Endodermal cell (in vitro differentiated cells): ENCODE data around the gene DAB1. TPM values are rescaled to one million over a fixed set of nuclear protein-coding genes. Genes with fewer than 3 reads are reported as not detected.

Experiments
- DNase-seq: peaks from one replicate; pipeline ENCODE4 v3.0.0-alpha.2; 2017
- H3K27ac ChIP-seq: 2 replicates; pipeline ENCODE4 v1.5.1; 2013; ENCODE audit warnings: mild to moderate bottlenecking, low read depth, low read length, moderate library complexity
- H3K27me3 ChIP-seq: 2 replicates; pipeline ENCODE4 v1.6.1; 2013; ENCODE audit warnings: mild to moderate bottlenecking, low read length, moderate library complexity; ENCODE audit not compliant: insufficient read depth, control insufficient read depth, poor library complexity, severe bottlenecking
- H3K36me3 ChIP-seq: 2 replicates; pipeline ENCODE4 v1.7.0; 2013; ENCODE audit warnings: mild to moderate bottlenecking, low read length, moderate library complexity; ENCODE audit not compliant: control insufficient read depth, insufficient read depth
- H3K4me1 ChIP-seq: one replicate; pipeline ENCODE4 v1.7.0; 2013; ENCODE audit warnings: low read length; ENCODE audit not compliant: control insufficient read depth, insufficient read depth
- H3K4me3 ChIP-seq: 2 replicates; pipeline ENCODE4 v1.5.1; 2013; ENCODE audit warnings: mild to moderate bottlenecking, low read length, moderate library complexity
- H3K9ac ChIP-seq: 2 replicates; pipeline ENCODE4 v1.6.1; 2013; ENCODE audit warnings: mild to moderate bottlenecking, low read length, moderate library complexity; ENCODE audit not compliant: poor library complexity, severe bottlenecking; ENCODE audit errors: extremely low read depth
- H3K9me3 ChIP-seq: 2 replicates; pipeline ENCODE4 v1.6.1; 2013; ENCODE audit warnings: mild to moderate bottlenecking, low read length, moderate library complexity; ENCODE audit not compliant: control insufficient read depth
- H3K27ac Mint-ChIP-seq: 2 replicates; pipeline ENCODE4 v1.8.0; 2020; ENCODE audit warnings: mixed read lengths
- H3K27me3 Mint-ChIP-seq: 2 replicates; pipeline ENCODE4 v1.8.0; 2021; ENCODE audit warnings: mild to moderate bottlenecking, mixed read lengths; ENCODE audit not compliant: insufficient read depth
- H3K36me3 Mint-ChIP-seq: 2 replicates; pipeline ENCODE4 v1.8.0; 2020; ENCODE audit warnings: low read depth, mixed read lengths
- H3K4me1 Mint-ChIP-seq: 2 replicates; pipeline ENCODE4 v1.8.0; 2020; ENCODE audit warnings: mixed read lengths
- H3K4me3 Mint-ChIP-seq: 2 replicates; pipeline ENCODE4 v1.8.0; 2020; ENCODE audit warnings: mild to moderate bottlenecking, moderate library complexity, mixed read lengths
- H3K9me3 Mint-ChIP-seq: 2 replicates; pipeline ENCODE4 v1.8.0; 2020; ENCODE audit warnings: mild to moderate bottlenecking, mixed read lengths
- CTCF ChIP-seq: fragments of 200-600 bp; sonication (generic); conservative IDR thresholded peaks from 2 replicates; pipeline ENCODE4 v1.5.0; 2021; ENCODE audit warnings: antibody characterized with exemption, mild to moderate bottlenecking
- WGBS, 2 experiments: methylation state at CpG; one replicate each; pipeline versions ENCODE4 v1.1.5 to v1.1.7; 2013; ENCODE audit warnings: missing lambda C conversion rate in 2 of 2, mixed read lengths in 1 of 2; ENCODE audit not compliant: insufficient coverage in 1 of 2, insufficient read length in 1 of 2; 5-methylcytosine and 5-hydroxymethylcytosine counted together
- total RNA-seq, 2 donors: library from RNA; stranded (reverse); fragmentation: NEBNext Ultra II Directional in 1 of 2; extraction: Animal tissue kit (Norgen Biotek cat#: 25700) in 1 of 2; gene quantifications; 2 replicates in 1 of 2; 3 replicates in 1 of 2; pipeline ENCODE4 v1.2.1, GENCODE V29; 2021

The DAB1 gene
- total RNA-seq, 2 donors from 2014 or later = 32.0 to 36.2 TPM

GRCh38 chr1:57091642-57092041 is 332.2 kb downstream of the DAB1 start:
- no peak for DNase-seq
- H3K27ac Mint-ChIP-seq = no peak overlapping the region
- H3K9me3 ChIP-seq = no peaks in the 10 kb centered on the region
- peaks cover 31% of the 10 kb centered on the region for H3K4me1 ChIP-seq
- no peaks in the 10 kb centered on the region for H3K36me3 Mint-ChIP-seq
- H3K9me3 Mint-ChIP-seq = no peaks in the 10 kb centered on the region
- H3K9ac ChIP-seq = no peak overlapping the region
- peaks cover 71% of the 10 kb centered on the region for H3K4me1 Mint-ChIP-seq
- H3K27me3 Mint-ChIP-seq = no peaks in the 10 kb centered on the region
- no peaks in the 10 kb centered on the region for H3K27me3 ChIP-seq
- TF ChIP-seq CTCF = no peak
- 100% methylated on average over 1 of the region's 1 CpG; no CpG with 5 or more reads in 1 of the 2 experiments for WGBS, 2 experiments
- no peak overlapping the region for H3K4me3 ChIP-seq
- no peak overlapping the region for H3K4me3 Mint-ChIP-seq
- H3K27ac ChIP-seq = no peak overlapping the region
- H3K36me3 ChIP-seq = no peaks in the 10 kb centered on the region

GRCh38 chr1:57089855-57090254 is 334.0 kb downstream of the DAB1 start:
- WGBS, 2 experiments = 83 to 85% methylated on average over 2 to 3 of the region's 3 CpGs
- H3K27me3 ChIP-seq = no peaks in the 10 kb centered on the region
- no peaks in the 10 kb centered on the region for H3K9me3 ChIP-seq
- Mint-ChIP-seq H3K36me3 (no peaks in the 10 kb centered on the region), H3K4me3 (no peak overlapping the region), H3K27me3 (no peaks in the 10 kb centered on the region), H3K9me3 (no peaks in the 10 kb centered on the region), H3K27ac (no peak overlapping the region), H3K4me1 (peaks cover 66% of the 10 kb centered on the region)
- no peak for DNase-seq
- peaks cover 24% of the 10 kb centered on the region for H3K4me1 ChIP-seq
- no peak for TF ChIP-seq CTCF
- H3K36me3 ChIP-seq = no peaks in the 10 kb centered on the region
- no peak overlapping the region for H3K27ac ChIP-seq
- H3K9ac ChIP-seq = no peak overlapping the region
- H3K4me3 ChIP-seq = no peak overlapping the region

GRCh38 chr1:57089221-57089620 is 334.6 kb downstream of the DAB1 start:
- H3K9ac ChIP-seq = no peak overlapping the region
- H3K4me3 Mint-ChIP-seq = no peak overlapping the region
- H3K27ac ChIP-seq = no peak overlapping the region
- 94 to 100% methylated on average over 2 to 4 of the region's 4 CpGs for WGBS, 2 experiments
- H3K36me3 Mint-ChIP-seq = no peaks in the 10 kb centered on the region
- peaks cover 24% of the 10 kb centered on the region for H3K4me1 ChIP-seq
- H3K9me3 ChIP-seq = no peaks in the 10 kb centered on the region
- H3K27me3 Mint-ChIP-seq = no peaks in the 10 kb centered on the region
- no peak for DNase-seq
- H3K4me1 Mint-ChIP-seq = peaks cover 62% of the 10 kb centered on the region
- no peaks in the 10 kb centered on the region for H3K9me3 Mint-ChIP-seq
- H3K4me3 ChIP-seq = no peak overlapping the region
- H3K36me3 ChIP-seq = no peaks in the 10 kb centered on the region
- no peaks in the 10 kb centered on the region for H3K27me3 ChIP-seq
- H3K27ac Mint-ChIP-seq = no peak overlapping the region
- TF ChIP-seq CTCF = no peak
